ENCODE results near the gene KIF18B.

The KIF18B gene

GRCh38 chr17:44977065-44977464 lies 29.5 kb upstream of the KIF18B start:
- Mint-ChIP-seq H3K27ac (no peak overlapping the region), H3K9me3 (no peaks in the 10 kb centered on the region), H3K4me1 (peaks cover 4% of the 10 kb centered on the region), H3K27me3 (peaks cover 95% of the 10 kb centered on the region), H3K4me3 (no peak overlapping the region), H3K36me3 (no peaks in the 10 kb centered on the region)
- ATAC-seq = no peak

- no peak overlapping the region for H3K4me3 Mint-ChIP-seq
- H3K9me3 Mint-ChIP-seq = no peaks in the 10 kb centered on the region
- H3K36me3 Mint-ChIP-seq = no peaks in the 10 kb centered on the region
- no peak overlapping the region for H3K27ac Mint-ChIP-seq
- no peak for ATAC-seq
- H3K4me1 Mint-ChIP-seq = peaks cover 8% of the 10 kb centered on the region
- H3K27me3 Mint-ChIP-seq = peaks cover 92% of the 10 kb centered on the region
Measured at GRCh38 chr17:44976206-44976605, 28.6 kb upstream of the KIF18B start.

GRCh38 chr17:44972953-44973352 lies 25.4 kb upstream of the KIF18B start:
- Mint-ChIP-seq H3K27me3 (peaks cover 78% of the 10 kb centered on the region), H3K36me3 (no peaks in the 10 kb centered on the region), H3K4me1 (peaks cover 26% of the 10 kb centered on the region), H3K4me3 (no peak overlapping the region), H3K27ac (no peak overlapping the region), H3K9me3 (no peaks in the 10 kb centered on the region)
- no peak for ATAC-seq

- no peaks in the 10 kb centered on the region for H3K36me3 Mint-ChIP-seq
- no peak overlapping the region for H3K4me3 Mint-ChIP-seq
- no peak overlapping the region for H3K27ac Mint-ChIP-seq
- no peaks in the 10 kb centered on the region for H3K9me3 Mint-ChIP-seq
- H3K4me1 Mint-ChIP-seq = peaks cover 29% of the 10 kb centered on the region
- ATAC-seq = peak; percentile 13
- H3K27me3 Mint-ChIP-seq = peaks cover 72% of the 10 kb centered on the region
Measured at GRCh38 chr17:44971776-44972483, 24.4 kb upstream of the KIF18B start.

GRCh38 chr17:44970136-44970741 lies 22.7 kb upstream of the KIF18B start:
- Mint-ChIP-seq H3K27me3 (peaks cover 72% of the 10 kb centered on the region), H3K9me3 (no peaks in the 10 kb centered on the region), H3K4me1 (peaks cover 42% of the 10 kb centered on the region), H3K27ac (no peak overlapping the region), H3K36me3 (no peaks in the 10 kb centered on the region), H3K4me3 (peak overlapping the region; percentile 51)
- ATAC-seq = no peak

- no peaks in the 10 kb centered on the region for H3K36me3 Mint-ChIP-seq
- no peaks in the 10 kb centered on the region for H3K9me3 Mint-ChIP-seq
- peaks cover 72% of the 10 kb centered on the region for H3K27me3 Mint-ChIP-seq
- ATAC-seq = no peak
- H3K4me3 Mint-ChIP-seq = peak overlapping the region; percentile 8
- H3K27ac Mint-ChIP-seq = no peak overlapping the region
- H3K4me1 Mint-ChIP-seq = peaks cover 43% of the 10 kb centered on the region
Measured at GRCh38 chr17:44969144-44969780, 21.7 kb upstream of the KIF18B start.

- peak within 1 kb of the TSS; percentile 71 for H3K4me3 Mint-ChIP-seq
- H3K27ac Mint-ChIP-seq = no peak within 1 kb of the TSS
- peaks cover 73% of the 10 kb centered on the region for H3K27me3 Mint-ChIP-seq
- peaks cover 43% of the 10 kb centered on the region for H3K4me1 Mint-ChIP-seq
- peak; percentile 94 for ATAC-seq
- H3K36me3 Mint-ChIP-seq = no peaks in the 10 kb centered on the region
- H3K9me3 Mint-ChIP-seq = no peaks in the 10 kb centered on the region
Measured at GRCh38 chr17:44968225-44969143, 20.9 kb upstream of the KIF18B start, which contains the start of gene C1QL1. TSS of gene C1QL1 (minus strand) at chr17:44968303. CDS start at chr17:44968048, 255 bp downstream.

- Mint-ChIP-seq H3K9me3 (no peaks in the 10 kb centered on the region), H3K36me3 (no peaks in the 10 kb centered on the region), H3K27ac (no peak overlapping the region), H3K4me1 (peaks cover 43% of the 10 kb centered on the region), H3K27me3 (peaks cover 78% of the 10 kb centered on the region), H3K4me3 (no peak overlapping the region)
- no peak for ATAC-seq
Measured at GRCh38 chr17:44967907-44968224, 20.3 kb upstream of the KIF18B start.

GRCh38 chr17:44967026-44967906 lies 19.7 kb upstream of the KIF18B start:
- peaks cover 41% of the 10 kb centered on the region for H3K4me1 Mint-ChIP-seq
- no peaks in the 10 kb centered on the region for H3K9me3 Mint-ChIP-seq
- no peak for ATAC-seq
- no peaks in the 10 kb centered on the region for H3K36me3 Mint-ChIP-seq
- H3K4me3 Mint-ChIP-seq = no peak overlapping the region
- no peak overlapping the region for H3K27ac Mint-ChIP-seq
- peaks cover 77% of the 10 kb centered on the region for H3K27me3 Mint-ChIP-seq

GRCh38 chr17:44966348-44967025 lies 18.9 kb upstream of the KIF18B start:
- Mint-ChIP-seq H3K4me1 (peaks cover 35% of the 10 kb centered on the region), H3K27me3 (peaks cover 74% of the 10 kb centered on the region), H3K27ac (no peak overlapping the region), H3K4me3 (no peak overlapping the region), H3K9me3 (no peaks in the 10 kb centered on the region), H3K36me3 (no peaks in the 10 kb centered on the region)
- no peak for ATAC-seq

- Mint-ChIP-seq H3K4me3 (no peak overlapping the region), H3K27ac (no peak overlapping the region), H3K4me1 (peaks cover 38% of the 10 kb centered on the region), H3K36me3 (no peaks in the 10 kb centered on the region), H3K9me3 (no peaks in the 10 kb centered on the region), H3K27me3 (peaks cover 82% of the 10 kb centered on the region)
- no peak for ATAC-seq
Measured at GRCh38 chr17:44965481-44966234, 18.1 kb upstream of the KIF18B start.

GRCh38 chr17:44961921-44962350 lies 14.4 kb upstream of the KIF18B start:
- ATAC-seq = no peak
- H3K36me3 Mint-ChIP-seq = no peaks in the 10 kb centered on the region
- H3K4me3 Mint-ChIP-seq = no peak overlapping the region
- H3K27me3 Mint-ChIP-seq = peaks cover 92% of the 10 kb centered on the region
- no peaks in the 10 kb centered on the region for H3K9me3 Mint-ChIP-seq
- H3K27ac Mint-ChIP-seq = no peak overlapping the region
- peaks cover 26% of the 10 kb centered on the region for H3K4me1 Mint-ChIP-seq

GRCh38 chr17:44960691-44961090 lies 13.1 kb upstream of the KIF18B start:
- Mint-ChIP-seq H3K36me3 (no peaks in the 10 kb centered on the region), H3K9me3 (no peaks in the 10 kb centered on the region), H3K27me3 (peaks cover 92% of the 10 kb centered on the region), H3K4me3 (no peak overlapping the region), H3K27ac (no peak overlapping the region), H3K4me1 (peaks cover 17% of the 10 kb centered on the region)
- no peak for ATAC-seq
